Measurements from ENCODE around the gene ARL16.
A peak's percentile ranks its signal among the peaks of the same experiment; 100 is the strongest.

Gene ARL16

GRCh38 chr17:81648707-81649085 lies 34.9 kb downstream of the ARL16 start:
- H3K4me1 ChIP-seq, result peaks cover 6% of the 10 kb centered on the region; the same call in 1 of the 2 replicates
- no peaks in the 10 kb centered on the region for H3K9me3 ChIP-seq

GRCh38 chr17:81648013-81648706 lies 35.4 kb downstream of the ARL16 start:
- H3K4me3 ChIP-seq (ENCODE audit: low read depth, low read length), result no peak overlapping the region

More at GRCh38 chr17:81648707-81649085, 34.9 kb downstream of the ARL16 start:
- Histone ChIP-seq H3K36me3 (no peaks in the 10 kb centered on the region), H3K4me3 (ENCODE audit: low read depth, low read length) (no peak overlapping the region), H3K27me3 (peaks cover 26% of the 10 kb centered on the region)
- DNase-seq, result no peak
- no peak for TF ChIP-seq CTCF (IDR thresholded peaks at IDR 0.05; ENCODE audit: low read depth, low read length)

GRCh38 chr17:81647640-81648012 lies 36.0 kb downstream of the ARL16 start:
- H3K27me3 ChIP-seq, result peaks cover 26% of the 10 kb centered on the region
- DNase-seq, result no peak
- no peaks in the 10 kb centered on the region for H3K9me3 ChIP-seq
- peaks cover 6% of the 10 kb centered on the region; the same call in 1 of the 2 replicates for H3K4me1 ChIP-seq
- H3K36me3 ChIP-seq, result no peaks in the 10 kb centered on the region
- TF ChIP-seq CTCF (IDR thresholded peaks at IDR 0.05; ENCODE audit: low read depth, low read length), result no peak
- no peak overlapping the region for H3K4me3 ChIP-seq (ENCODE audit: low read depth, low read length)

More at GRCh38 chr17:81648013-81648706, 35.4 kb downstream of the ARL16 start:
- no peak for DNase-seq
- H3K27me3 ChIP-seq, result peaks cover 26% of the 10 kb centered on the region
- no peaks in the 10 kb centered on the region for H3K9me3 ChIP-seq
- no peaks in the 10 kb centered on the region for H3K36me3 ChIP-seq
- H3K4me1 ChIP-seq, result peaks cover 6% of the 10 kb centered on the region; the same call in 1 of the 2 replicates
- no peak for TF ChIP-seq CTCF (IDR thresholded peaks at IDR 0.05; ENCODE audit: low read depth, low read length)

GRCh38 chr17:81646869-81647600 lies 36.6 kb downstream of the ARL16 start:
- Histone ChIP-seq H3K4me1 (peaks cover 6% of the 10 kb centered on the region; the same call in 1 of the 2 replicates), H3K4me3 (ENCODE audit: low read depth, low read length) (no peak overlapping the region), H3K36me3 (no peaks in the 10 kb centered on the region), H3K9me3 (no peaks in the 10 kb centered on the region), H3K27me3 (peaks cover 26% of the 10 kb centered on the region)
- TF ChIP-seq CTCF (IDR thresholded peaks at IDR 0.05; ENCODE audit: low read depth, low read length), result no peak
- no peak for DNase-seq

GRCh38 chr17:81644976-81645952 lies 38.3 kb downstream of the ARL16 start:
- Histone ChIP-seq H3K9me3 (no peaks in the 10 kb centered on the region), H3K4me1 (no peaks in the 10 kb centered on the region), H3K27me3 (peaks cover 26% of the 10 kb centered on the region), H3K4me3 (ENCODE audit: low read depth, low read length) (no peak overlapping the region), H3K36me3 (no peaks in the 10 kb centered on the region)
- no peak for TF ChIP-seq CTCF (IDR thresholded peaks at IDR 0.05; ENCODE audit: low read depth, low read length)
- peak; percentile 51 for DNase-seq
